MV-4-11 (cell line): ENCODE measurements around the gene RSAD1.

Experiments used
- DNase-seq: peaks from one replicate; lab custom pipeline; 2025; lab: John Stamatoyannopoulos, UW

Gene RSAD1

DNA sequence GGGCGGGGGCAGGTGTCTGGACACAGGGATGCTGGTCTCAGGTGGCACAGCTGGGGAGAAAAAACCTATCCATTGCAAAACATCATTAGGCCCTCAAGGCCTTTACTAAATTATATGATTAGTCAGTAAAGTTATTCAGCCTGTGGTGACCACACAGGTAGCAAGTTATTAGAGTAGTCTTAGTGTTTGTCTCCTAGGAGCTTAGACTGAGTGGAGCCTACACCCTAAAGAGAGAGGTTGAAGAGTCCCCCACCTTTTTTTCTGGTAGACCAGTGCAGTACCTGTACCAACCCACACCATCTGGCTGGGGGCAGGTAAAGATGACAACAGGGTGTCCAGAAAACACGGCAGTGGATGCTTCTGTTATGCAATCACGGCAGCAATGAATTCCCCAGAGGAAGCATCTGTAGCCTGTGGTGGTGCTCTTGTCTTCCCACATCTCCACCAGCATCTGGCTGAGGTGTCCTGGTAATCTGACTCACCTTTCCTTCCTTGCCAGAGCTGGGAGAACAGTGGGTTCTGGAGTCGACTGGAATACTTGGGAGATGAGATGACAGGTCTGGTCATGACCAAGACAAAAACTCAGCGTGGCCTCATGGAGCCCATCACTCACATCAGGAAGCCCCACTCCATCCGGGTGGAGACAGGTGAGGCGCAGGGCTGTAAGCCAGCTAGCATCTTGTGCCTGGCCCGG is 40.6 kb downstream of the RSAD1 start:
- DNase-seq: no peak

DNA sequence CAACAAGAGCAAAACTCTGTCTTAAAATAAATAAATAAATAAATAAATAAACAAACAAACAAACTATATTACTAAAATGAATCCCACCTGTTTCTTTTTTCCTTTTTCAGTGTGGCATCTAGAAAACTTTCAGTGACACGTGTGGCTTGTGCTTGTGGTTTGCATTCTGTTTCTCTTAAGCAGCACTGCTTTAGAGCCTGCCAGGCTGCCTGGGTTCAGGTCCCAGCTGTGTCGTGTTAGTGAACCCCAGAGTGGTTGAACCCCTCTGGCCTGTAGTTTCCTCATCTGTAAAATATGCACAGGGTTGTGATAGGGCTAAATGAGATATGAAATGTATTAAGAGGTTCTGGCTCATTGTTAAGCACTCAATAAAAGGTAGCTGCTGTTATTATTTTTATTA is 41.8 kb downstream of the RSAD1 start:
- DNase-seq: no peak

DNA sequence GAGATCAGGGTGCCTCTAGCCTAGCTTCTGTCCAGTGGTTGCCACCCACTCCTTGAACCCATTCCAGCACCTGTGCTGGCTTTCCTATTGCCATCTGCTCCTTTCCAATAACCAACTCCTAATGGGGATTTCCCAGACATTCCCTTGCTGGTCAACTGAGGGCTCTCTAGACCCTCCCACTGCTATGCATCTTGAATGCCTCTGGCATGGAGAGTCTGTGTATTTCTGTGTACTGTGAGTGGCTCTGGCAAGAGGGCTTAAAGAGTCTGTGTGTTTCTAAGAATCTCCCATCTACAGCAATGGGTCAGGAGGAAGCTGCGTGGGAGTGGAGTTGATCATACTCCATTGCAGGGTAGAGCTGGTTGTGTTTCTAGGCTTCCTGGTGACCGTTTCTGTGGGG is 42.9 kb downstream of the RSAD1 start:
- DNase-seq: no peak

DNA sequence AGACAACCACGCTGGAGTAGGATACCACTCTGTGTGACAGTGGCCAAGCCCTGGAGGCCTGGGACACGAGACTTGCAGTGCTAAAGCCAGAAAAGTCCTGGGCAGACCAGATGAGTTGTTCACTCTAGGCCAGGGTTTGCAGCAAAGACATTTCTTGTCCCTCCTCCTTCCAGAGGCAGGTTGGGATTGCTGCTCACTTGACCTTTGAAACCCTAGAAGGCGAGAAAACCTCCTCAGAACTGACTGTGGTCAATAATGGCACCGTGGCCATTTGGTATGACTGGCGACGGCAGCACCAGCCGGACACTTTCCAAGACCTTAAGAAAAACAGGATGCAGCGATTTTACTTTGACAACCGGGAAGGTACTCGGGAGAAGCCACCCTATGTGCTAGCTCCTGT is 44.1 kb downstream of the RSAD1 start:
- no peak for DNase-seq

DNA sequence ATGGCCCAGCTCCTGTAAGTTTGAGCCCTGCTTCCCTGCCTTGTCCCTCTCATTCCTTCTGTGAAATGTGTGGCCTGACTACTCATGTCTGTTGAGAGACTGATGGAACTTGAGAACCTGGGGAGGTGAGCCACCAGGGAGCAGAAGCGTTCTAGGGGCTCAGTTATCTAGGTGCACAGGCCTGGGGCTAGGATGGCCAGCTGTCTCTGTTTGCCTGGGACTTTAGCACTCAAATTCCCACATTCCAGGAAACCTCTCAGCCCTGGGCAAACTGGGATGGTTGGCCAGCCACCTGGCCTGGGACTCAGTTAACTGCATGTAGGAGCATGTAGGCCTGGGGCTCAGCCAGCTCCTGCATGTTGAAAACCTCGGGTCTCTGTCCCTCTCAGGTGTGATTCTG is 44.5 kb downstream of the RSAD1 start:
- DNase-seq: no peak

DNA sequence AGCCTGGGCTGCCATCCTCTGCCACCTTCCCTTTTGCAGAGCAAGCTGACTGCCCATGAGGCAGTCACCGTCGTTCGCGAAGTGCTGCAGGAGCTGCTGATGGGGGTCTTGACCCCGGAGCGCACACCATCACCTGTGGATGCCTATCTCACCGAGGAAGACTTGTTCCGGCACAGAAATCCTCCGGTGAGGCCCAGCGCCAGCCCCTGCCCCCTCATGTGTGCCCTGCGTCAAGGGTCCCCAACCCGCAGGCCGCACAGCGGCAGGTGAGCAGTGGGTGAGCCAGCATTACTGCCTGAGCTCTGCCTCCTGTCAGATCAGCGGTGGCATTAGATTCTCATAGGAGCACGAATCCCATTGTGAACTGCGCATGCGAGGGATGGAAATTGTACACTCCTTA is 46.2 kb downstream of the RSAD1 start:
- no peak for DNase-seq

DNA sequence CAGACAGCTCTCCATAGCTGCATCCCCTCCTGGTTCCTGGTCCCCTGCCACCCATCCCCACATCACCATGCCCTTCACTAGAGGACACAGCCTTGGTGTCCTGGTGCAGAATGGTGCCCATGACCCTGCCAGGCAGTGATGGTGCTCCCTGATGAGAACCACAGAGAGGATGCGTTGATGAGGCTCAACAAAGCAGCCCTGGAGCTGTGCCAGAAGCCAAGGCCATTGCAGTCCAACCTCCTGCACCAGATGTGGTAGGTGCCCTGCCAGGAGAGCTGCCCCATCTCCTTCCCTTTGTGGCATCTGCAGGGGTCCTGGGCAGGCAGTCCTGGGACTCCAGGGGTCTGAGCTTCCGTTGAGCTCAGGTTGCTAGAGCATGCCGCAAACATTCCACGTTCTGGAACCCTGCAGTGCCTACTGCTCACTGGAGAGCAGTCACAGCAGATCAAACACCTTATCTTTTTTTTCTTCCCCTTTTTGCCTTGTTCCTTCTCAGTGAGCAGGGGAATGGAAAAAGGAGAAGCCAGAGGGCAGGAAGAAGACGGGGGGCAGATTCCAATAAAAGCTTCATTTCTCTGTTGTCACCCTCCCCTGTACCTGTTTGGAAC is 48.6 kb downstream of the RSAD1 start:
- DNase-seq: peak; percentile 8

DNA sequence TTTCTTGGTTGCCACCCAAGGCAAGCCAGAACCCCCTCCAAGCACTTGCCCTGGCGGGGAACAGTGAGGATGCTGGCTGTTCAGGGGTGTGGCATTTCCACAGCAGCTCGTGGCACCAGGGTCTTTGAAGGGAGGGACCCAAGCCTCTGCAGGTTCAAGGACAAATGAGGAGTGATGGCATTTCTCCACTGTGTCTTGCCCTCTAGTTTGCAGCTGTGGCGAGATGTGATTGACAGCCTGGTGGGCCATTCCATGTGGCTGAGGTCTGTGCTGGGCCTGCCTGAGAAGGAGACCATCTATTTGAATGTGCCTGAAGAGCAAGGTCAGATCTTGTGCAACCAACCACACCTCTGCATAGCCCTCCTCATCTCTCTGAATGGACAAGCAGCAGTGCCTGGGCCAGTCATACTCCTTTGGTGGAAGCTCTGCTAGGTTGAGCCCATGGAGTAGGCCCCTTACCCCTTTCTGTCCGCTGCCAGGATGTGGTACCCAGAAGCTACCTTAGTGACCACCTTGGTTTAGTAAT is 49.4 kb downstream of the RSAD1 start:
- no peak for DNase-seq

DNA sequence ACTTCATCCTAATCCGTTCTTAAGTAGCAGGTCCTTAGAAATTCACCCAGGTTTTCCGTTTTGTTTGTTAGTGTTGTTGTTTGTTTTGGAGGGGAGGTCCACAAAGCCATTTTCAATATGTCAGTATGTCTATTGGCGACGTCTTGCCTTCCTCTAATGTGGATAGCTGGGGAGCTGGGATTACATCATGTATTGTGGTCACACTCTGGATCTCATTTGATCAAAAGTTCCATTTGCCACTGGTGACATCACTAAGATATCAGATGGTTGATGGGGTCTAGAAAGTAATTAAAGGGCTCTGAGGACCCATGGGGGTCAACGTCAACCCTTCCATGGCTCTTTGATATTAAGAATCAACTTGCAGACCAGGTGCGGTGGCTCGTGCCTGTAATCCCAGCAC is 51.2 kb downstream of the RSAD1 start:
- no peak for DNase-seq

DNA sequence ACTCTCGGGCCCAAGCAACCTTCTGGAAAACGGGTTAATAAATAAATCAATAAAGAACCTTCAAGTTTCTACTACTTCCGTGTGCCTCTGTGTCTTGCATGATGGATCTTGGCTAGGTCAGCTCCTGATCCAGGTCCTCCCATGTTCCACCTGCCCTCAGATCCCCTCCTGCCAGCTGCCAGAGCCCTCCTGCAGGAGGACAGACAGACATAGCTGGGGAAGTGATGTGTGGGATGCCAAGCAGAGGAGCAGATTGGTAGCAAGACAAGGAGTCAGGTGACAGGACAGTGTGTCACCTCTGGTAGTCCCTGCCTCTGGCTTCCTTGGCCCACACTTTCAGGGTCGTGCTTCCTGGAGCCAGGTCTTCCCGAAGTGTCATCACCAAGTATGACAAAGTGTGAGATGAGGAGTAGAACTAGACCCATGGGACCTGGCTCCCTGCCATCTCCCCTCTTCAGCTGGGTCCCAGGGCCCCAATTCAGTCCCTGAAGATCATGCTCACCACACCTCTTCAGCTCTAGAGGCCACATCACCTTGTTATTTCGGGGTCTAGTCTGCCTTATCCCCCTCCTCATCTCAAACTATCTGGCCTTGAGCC is 52.9 kb downstream of the RSAD1 start:
- DNase-seq: no peak

DNA sequence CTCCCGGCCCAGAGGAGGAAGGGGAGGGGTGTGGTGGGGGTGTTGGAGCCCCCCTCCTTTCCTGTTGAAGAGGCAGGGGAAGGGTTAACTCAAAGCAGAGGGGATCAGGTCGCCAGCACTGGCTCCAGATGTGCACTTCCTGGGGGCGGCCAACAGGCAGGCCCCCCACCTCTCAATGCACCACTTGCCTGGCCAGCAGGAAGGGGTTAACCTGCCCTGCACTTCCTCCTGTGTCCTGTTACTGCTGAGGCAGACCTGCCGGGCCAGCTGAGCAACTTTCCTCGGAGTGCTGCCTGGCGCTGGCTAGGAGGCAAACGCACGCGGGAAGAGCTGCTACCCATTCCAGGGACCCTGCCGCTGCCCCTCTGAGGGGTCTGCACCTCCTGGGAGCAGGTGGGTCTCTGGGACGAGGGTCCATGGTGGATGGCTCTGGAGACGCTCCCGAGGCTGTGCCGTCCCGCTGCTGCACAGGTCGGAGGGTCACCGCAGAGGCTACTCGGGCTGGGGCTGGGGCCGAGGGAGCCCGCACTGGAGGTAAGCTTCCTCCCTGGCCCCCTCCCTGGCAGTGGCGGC is 53.9 kb downstream of the RSAD1 start, which contains the start of gene EPN3:
Gene EPN3 (plus strand): TSS at position 284 of the 573 bp plus-strand sequence. CDS start 3,822 bp downstream, outside the sequence.
- no peak for DNase-seq

DNA sequence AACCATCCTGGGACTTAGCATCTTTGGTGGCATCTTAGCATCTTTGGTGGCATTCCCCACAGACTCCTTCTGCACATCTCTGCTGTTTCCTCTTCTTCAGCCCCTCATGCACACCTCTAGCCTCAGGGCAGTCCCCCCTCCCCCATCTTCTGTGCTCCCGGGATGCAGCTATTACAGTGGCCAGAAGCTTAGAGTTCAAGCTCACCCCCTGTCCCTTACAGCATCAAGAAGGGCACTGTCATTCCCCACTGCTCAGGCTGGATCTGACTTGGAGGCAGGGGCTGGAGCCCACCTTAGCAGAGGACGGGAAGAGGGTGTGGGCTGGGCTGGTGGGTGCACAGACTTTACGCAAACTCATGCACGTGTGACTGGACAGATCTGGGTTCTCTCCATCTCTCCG is 54.5 kb downstream of the RSAD1 start:
- no peak for DNase-seq

DNA sequence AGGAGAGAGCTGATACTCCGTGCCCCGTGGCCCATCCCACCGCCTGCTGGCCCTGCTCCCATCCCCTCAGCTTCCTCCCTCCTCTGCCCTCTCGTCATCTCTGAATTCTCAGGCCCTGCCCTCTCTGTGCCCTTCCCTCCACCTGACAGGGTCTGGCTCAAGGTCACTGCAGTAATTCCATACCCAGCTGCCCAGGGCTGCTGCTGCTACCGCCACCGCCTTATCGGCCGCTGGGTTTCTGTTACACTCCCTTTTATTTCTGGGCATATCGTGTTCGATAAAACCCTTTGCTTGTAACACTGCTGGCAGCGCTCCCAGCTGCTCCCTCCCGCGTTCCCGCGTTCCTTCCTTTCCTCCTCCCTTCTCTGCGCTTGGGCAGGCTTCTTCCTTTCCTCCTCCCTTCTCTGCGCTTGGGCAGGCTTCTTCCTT is 55.1 kb downstream of the RSAD1 start:
- DNase-seq: no peak

DNA sequence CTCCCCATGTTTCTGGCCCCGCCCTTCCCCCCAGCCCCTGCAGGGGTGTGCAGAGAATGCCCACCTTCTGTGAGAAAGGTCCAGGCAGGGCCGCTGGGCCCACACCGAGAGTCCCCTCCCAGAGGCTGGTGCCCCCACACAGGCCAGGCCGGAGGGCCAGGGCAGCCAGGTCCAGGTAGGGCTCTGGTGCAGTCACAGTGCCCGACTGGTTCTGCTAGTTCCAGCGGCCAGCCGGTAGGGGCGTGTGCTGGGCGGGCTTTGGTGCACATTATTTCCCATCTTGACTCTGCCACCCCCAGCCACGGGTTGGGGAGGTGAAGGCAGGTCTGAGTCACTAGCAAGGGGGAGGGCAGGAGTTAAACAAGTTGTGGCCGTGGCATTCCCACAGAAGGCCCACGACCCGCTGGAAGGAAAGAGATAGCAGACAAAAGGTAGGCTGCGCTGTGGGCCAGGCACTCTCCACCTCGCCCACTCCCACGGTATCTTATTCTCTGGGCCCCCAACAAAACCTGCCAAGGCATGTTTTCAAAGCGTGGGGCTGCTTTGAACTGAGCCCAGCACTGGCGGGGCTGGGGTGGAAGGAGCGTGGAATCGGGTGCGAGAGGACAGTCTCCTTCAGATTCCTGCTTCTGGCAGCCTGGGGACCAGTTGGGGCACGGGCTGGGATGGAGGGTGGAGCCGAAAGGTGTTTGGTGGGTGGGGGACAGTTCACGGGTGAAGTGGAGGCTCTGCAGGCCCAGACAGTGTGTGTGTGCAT is 55.7 kb downstream of the RSAD1 start:
- no peak for DNase-seq

DNA sequence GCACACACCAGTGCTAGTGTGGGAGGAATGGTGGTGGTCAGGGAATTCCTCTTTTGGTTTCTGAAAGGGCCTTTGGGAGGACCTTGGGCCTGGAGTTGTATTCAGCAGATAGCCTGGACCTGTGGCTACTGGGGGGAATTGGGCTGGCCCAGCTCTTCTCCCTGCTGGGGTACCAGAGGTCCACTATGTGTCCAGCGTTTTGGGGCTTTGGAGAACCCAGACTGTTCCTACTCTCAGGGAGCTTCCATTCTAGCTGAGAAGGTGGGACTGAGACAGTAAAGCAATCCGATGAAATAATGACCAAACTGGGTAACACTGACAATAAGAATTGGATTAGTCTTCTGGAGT is 56.3 kb downstream of the RSAD1 start:
- DNase-seq: no peak

DNA sequence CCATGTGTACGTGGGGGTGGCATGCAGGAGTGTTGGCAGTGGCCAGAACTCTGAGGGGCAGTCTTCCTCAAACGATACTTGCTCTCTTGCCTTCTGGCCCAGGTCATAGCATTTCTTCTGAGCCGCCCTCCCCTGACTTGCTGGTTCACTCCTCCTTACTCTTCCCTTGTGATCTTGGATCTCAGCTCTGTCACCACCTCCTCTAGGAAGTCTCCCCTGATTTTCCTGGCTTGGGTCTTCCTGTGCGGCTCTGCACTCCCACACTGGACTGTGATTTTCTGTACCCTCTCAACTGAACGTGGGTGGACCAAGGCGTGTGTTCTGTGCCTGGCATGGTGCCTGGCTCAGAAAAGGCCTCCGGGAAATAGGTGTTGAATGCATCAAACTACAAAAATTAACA is 56.7 kb downstream of the RSAD1 start:
- no peak for DNase-seq
